Measurements from ENCODE around the gene CSPG4.

The CSPG4 gene

DNA sequence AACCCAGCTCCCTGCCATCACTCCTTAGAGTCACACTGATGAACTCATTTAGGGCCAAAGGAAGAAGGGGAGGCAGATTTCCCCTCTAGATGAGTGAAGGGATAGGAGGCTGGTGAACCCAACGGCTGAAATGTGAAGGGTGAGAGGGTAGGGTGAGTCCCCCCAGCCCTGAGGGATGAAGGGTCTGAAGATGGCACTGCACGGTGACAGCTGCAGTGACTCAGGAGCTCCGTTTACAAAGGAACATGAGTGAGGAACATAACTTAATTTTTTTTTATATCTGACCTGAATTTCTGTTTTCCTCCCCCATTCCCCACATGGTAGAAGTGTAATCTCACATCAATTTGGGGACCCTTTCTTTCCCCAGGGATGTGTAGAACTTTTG lies 50.9 kb downstream of the CSPG4 start:
- Histone ChIP-seq H3K27ac (ENCODE audit: low read length) (no peak overlapping the region), H3K9me2 (replicated peaks; ENCODE audit: insufficient read depth, low read length) (no peaks in the 10 kb centered on the region), H2AFZ (ENCODE audit: low read length) (no peak overlapping the region), H3K4me2 (ENCODE audit: low read depth, low read length) (no peak overlapping the region), H3K79me2 (ENCODE audit: low read length) (no peaks in the 10 kb centered on the region), H3K9me3 (replicated peaks; ENCODE audit: insufficient read depth, low read length) (no peaks in the 10 kb centered on the region), H3K36me3 (replicated peaks; ENCODE audit: insufficient read depth, low read length) (no peaks in the 10 kb centered on the region), H3K4me1 (ENCODE audit: low read length) (no peaks in the 10 kb centered on the region), H3K9ac (ENCODE audit: low read length) (no peak overlapping the region), H4K20me1 (ENCODE audit: insufficient read depth, low read length) (no peaks in the 10 kb centered on the region), H3F3A (ENCODE audit: insufficient read depth, low read length) (no peaks in the 10 kb centered on the region), H3K27me3 (replicated peaks; ENCODE audit: insufficient read depth, low read length) (0 out of 2 replicates have a peak, but pooled peaks cover 2% of the 10 kb centered on the region), H3K4me3 (ENCODE audit: low read length) (no peak overlapping the region)
- TF ChIP-seq EZH2 (optimal IDR thresholded peaks at IDR 0.05; ENCODE audit: low read depth, low read length): no peak
- TF ChIP-seq, protein P1, sequence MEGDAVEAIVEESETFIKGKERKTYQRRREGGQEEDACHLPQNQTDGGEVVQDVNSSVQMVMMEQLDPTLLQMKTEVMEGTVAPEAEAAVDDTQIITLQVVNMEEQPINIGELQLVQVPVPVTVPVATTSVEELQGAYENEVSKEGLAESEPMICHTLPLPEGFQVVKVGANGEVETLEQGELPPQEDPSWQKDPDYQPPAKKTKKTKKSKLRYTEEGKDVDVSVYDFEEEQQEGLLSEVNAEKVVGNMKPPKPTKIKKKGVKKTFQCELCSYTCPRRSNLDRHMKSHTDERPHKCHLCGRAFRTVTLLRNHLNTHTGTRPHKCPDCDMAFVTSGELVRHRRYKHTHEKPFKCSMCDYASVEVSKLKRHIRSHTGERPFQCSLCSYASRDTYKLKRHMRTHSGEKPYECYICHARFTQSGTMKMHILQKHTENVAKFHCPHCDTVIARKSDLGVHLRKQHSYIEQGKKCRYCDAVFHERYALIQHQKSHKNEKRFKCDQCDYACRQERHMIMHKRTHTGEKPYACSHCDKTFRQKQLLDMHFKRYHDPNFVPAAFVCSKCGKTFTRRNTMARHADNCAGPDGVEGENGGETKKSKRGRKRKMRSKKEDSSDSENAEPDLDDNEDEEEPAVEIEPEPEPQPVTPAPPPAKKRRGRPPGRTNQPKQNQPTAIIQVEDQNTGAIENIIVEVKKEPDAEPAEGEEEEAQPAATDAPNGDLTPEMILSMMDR (IDR thresholded peaks at IDR 0.05; ENCODE audit: low read length): no peak
- DNase-seq: no peak

DNA sequence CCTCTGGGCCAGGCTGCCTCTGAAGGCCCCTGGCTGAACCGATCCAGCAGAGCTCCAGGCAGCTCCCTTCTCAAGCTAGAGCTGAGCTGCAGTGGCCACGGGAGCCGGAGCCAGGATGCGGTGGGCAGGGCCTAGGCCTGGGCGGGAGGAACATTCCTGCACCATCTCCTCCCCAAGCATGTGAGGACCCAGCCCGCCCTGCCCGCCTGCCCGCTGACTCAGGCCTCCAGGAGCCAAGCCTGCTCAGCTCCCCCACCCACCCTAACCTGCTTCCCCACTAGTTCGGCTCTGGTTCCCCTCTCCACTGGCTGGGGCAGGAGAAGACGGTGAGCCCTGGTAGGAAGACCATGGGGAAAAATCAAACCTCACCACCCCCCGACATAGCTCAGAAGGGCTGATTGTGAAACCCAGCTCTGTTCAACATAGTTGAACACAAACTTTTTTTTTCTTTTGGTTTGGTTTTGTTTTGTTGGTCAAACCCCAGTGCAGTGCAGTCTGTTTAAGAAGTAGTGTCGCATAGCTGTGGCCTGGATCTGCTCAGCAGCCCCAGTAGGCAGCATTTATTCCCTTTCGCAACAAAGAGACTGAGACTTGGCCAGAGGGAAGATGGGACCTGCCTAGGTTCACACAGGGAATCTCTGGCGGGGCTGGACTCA lies 51.4 kb downstream of the CSPG4 start:
- Histone ChIP-seq H3K4me2 (ENCODE audit: low read depth, low read length) (no peak overlapping the region), H4K20me1 (ENCODE audit: insufficient read depth, low read length) (no peaks in the 10 kb centered on the region), H3K27me3 (replicated peaks; ENCODE audit: insufficient read depth, low read length) (no peaks in the 10 kb centered on the region), H3K4me1 (ENCODE audit: low read length) (no peaks in the 10 kb centered on the region), H3K36me3 (replicated peaks; ENCODE audit: insufficient read depth, low read length) (no peaks in the 10 kb centered on the region), H3K9ac (ENCODE audit: low read length) (no peak overlapping the region), H3K9me3 (replicated peaks; ENCODE audit: insufficient read depth, low read length) (no peaks in the 10 kb centered on the region), H3F3A (ENCODE audit: insufficient read depth, low read length) (no peaks in the 10 kb centered on the region), H3K79me2 (ENCODE audit: low read length) (no peaks in the 10 kb centered on the region), H3K9me2 (replicated peaks; ENCODE audit: insufficient read depth, low read length) (no peaks in the 10 kb centered on the region), H2AFZ (ENCODE audit: low read length) (no peak overlapping the region), H3K27ac (ENCODE audit: low read length) (no peak overlapping the region), H3K4me3 (ENCODE audit: low read length) (no peak overlapping the region)
- TF ChIP-seq, protein P1 (IDR thresholded peaks at IDR 0.05; ENCODE audit: low read length): no peak
- TF ChIP-seq EZH2phosphoT487 (IDR thresholded peaks at IDR 0.05; ENCODE audit: low read length) (no peak), EZH2 (optimal IDR thresholded peaks at IDR 0.05; ENCODE audit: low read depth, low read length) (no peak)
- no peak for DNase-seq

DNA sequence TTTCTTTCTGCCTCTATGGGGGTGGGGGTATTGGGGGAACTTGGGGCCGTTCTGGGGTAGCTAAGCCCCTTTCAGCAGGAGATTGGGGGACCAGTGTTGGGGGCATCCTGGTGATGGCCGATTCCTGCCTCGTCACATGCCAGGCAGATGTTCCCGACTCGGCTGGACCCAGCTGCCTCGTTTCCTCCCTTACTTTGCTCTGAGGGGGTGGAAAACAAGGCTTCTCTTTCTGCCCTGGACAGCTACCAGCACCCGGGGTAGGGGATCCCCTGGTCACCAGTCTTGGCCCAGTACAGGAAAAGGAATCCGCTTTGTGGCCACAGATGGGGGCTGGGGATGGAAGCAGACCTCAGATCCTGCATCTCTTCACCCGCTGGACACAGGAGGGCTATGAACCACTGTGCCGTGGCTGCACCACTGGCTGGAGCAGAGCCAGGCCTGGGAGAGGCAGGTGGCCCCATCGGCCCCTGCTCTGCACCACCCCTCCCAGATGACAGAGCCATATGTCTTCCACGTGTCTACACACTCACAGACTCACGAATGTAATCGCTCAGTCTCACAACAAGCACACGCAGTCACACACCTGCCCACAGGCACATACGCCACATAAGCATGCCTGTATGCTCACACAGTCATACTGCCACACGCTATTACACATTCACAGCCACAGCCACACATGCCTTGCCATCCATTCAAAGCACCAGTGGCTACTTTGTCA lies 52.6 kb downstream of the CSPG4 start:
- H3K4me2 ChIP-seq (ENCODE audit: low read depth, low read length): no peak overlapping the region
- H2AFZ ChIP-seq (ENCODE audit: low read length): no peak overlapping the region
- H3K79me2 ChIP-seq (ENCODE audit: low read length): no peaks in the 10 kb centered on the region
- DNase-seq: no peak
- H3K27me3 ChIP-seq (replicated peaks; ENCODE audit: insufficient read depth, low read length): no peaks in the 10 kb centered on the region
- H3K36me3 ChIP-seq (replicated peaks; ENCODE audit: insufficient read depth, low read length): no peaks in the 10 kb centered on the region
- H3F3A ChIP-seq (ENCODE audit: insufficient read depth, low read length): no peaks in the 10 kb centered on the region
- TF ChIP-seq, protein P1 (IDR thresholded peaks at IDR 0.05; ENCODE audit: low read length): no peak
- TF ChIP-seq EZH2 (optimal IDR thresholded peaks at IDR 0.05; ENCODE audit: low read depth, low read length): no peak
- no peak for TF ChIP-seq EZH2phosphoT487 (IDR thresholded peaks at IDR 0.05; ENCODE audit: low read length)
- no peaks in the 10 kb centered on the region for H4K20me1 ChIP-seq (ENCODE audit: insufficient read depth, low read length)
- H3K9me3 ChIP-seq (replicated peaks; ENCODE audit: insufficient read depth, low read length): no peaks in the 10 kb centered on the region
- no peaks in the 10 kb centered on the region for H3K4me1 ChIP-seq (ENCODE audit: low read length)
- H3K27ac ChIP-seq (ENCODE audit: low read length): no peak overlapping the region
- H3K4me3 ChIP-seq (ENCODE audit: low read length): no peak overlapping the region
- no peak overlapping the region for H3K9ac ChIP-seq (ENCODE audit: low read length)
- no peaks in the 10 kb centered on the region for H3K9me2 ChIP-seq (replicated peaks; ENCODE audit: insufficient read depth, low read length)

Measured in MM.1S (cell line).